Endothelial cell (in vitro differentiated cells): ENCODE data around the gene TNNI2. TPM values are rescaled to one million over a fixed set of nuclear protein-coding genes. Genes with fewer than 3 reads are reported as not detected.
"Not testable (repeated sequence)": the region's sequence is repeated elsewhere in the genome, so short reads cannot be mapped to it uniquely, and the experiment has no call there.

ENCODE experiments used
- DNase-seq: peaks from one replicate; pipeline ENCODE4 v3.0.0; 2021; ENCODE audit warnings: low spot score
- H3K27ac Mint-ChIP-seq: one replicate; pipeline ENCODE4 v1.8.0; 2021; ENCODE audit warnings: mixed read lengths, inconsistent platforms; ENCODE audit not compliant: unreplicated experiment
- H3K27me3 Mint-ChIP-seq: one replicate; pipeline ENCODE4 v1.8.0; 2021; ENCODE audit warnings: mild to moderate bottlenecking, moderate library complexity, mixed read lengths, inconsistent platforms; ENCODE audit not compliant: unreplicated experiment
- H3K36me3 Mint-ChIP-seq: one replicate; pipeline ENCODE4 v1.8.0; 2021; ENCODE audit warnings: mild to moderate bottlenecking, low read depth, mixed read lengths, inconsistent platforms; ENCODE audit not compliant: unreplicated experiment
- H3K4me1 Mint-ChIP-seq: one replicate; pipeline ENCODE4 v1.8.0; 2021; ENCODE audit warnings: mild to moderate bottlenecking, mixed read lengths, inconsistent platforms; ENCODE audit not compliant: unreplicated experiment
- H3K4me3 Mint-ChIP-seq: one replicate; pipeline ENCODE4 v1.8.0; 2021; ENCODE audit warnings: mild to moderate bottlenecking, mixed read lengths, inconsistent platforms; ENCODE audit not compliant: unreplicated experiment
- H3K9me3 Mint-ChIP-seq: one replicate; pipeline ENCODE4 v1.8.0; 2021; ENCODE audit warnings: mixed read lengths, inconsistent platforms; ENCODE audit not compliant: unreplicated experiment
- CTCF ChIP-seq: fragments of 200-600 bp; sonication (generic); IDR thresholded peaks from one replicate; pipeline ENCODE4 v1.5.0; 2021; ENCODE audit warnings: antibody characterized with exemption; ENCODE audit not compliant: unreplicated experiment
- total RNA-seq: library from RNA; stranded (reverse); fragmentation: NEBNext Ultra II Directional; extraction: Animal tissue kit (Norgen Biotek cat#: 25700); gene quantifications from one replicate; pipeline ENCODE4 v1.2.1, GENCODE V29; 2021; ENCODE audit not compliant: unreplicated experiment

The TNNI2 gene
- total RNA-seq, 1 donor from 2014 or later, result not detected

GRCh38 chr11:1810761-1811160 is 28.0 kb upstream of the TNNI2 start:
- no peak for TF ChIP-seq CTCF
- no peaks in the 10 kb centered on the region for H3K36me3 Mint-ChIP-seq
- no peak overlapping the region for H3K27ac Mint-ChIP-seq
- no peaks in the 10 kb centered on the region for H3K9me3 Mint-ChIP-seq
- peaks cover 3% of the 10 kb centered on the region for H3K27me3 Mint-ChIP-seq
- no peaks in the 10 kb centered on the region for H3K4me1 Mint-ChIP-seq
- no peak for DNase-seq
- no peak overlapping the region for H3K4me3 Mint-ChIP-seq

DNA sequence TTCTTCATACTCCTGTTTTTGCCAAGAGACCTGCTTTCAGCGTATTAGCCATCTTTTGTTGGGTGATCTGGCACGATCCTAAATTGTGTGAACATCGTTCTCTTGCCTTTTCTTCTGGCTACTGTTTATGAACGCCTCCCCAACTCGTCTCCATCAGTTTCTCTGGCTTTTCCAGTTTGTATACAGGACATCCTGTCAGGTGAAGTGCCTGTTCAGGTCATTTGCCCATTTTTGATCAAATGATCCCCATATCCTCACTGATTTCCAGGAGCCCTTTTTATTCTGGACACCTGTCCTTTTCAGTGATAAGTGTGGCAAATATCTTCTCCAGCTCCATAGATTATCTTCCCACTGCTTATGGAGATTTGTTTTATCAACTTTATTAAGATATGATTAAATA is 26.5 kb upstream of the TNNI2 start:
- H3K9me3 Mint-ChIP-seq, result no peaks in the 10 kb centered on the region
- no peak for TF ChIP-seq CTCF
- no peak overlapping the region for H3K27ac Mint-ChIP-seq

DNA sequence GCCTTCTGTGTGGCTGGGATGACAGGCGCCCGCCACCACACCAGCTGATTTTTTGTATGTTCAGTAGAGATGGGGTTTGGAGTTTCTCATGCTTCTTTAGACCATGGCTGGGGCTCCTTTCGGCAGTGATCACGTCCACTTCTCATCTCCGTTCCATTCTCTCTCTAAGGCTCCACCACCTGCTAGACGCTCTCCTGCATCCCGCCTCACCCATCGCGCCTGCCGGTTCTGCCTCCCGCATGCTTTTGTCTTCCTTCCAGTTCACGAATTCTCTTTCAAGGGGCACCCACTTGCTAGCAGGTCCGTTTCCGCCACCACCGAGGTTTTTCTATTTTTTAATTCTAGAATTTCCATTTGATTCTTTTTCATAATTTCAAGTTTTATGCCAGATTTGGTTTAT is 26.0 kb upstream of the TNNI2 start:
- Mint-ChIP-seq H3K9me3 (no peaks in the 10 kb centered on the region), H3K27ac (no peak overlapping the region), H3K27me3 (peaks cover 3% of the 10 kb centered on the region), H3K36me3 (no peaks in the 10 kb centered on the region), H3K4me1 (no peaks in the 10 kb centered on the region), H3K4me3 (no peak overlapping the region)
- no peak for DNase-seq
- TF ChIP-seq CTCF, result no peak

More for the DNA sequence above, 26.5 kb upstream of the TNNI2 start:
- no peak overlapping the region for H3K4me3 Mint-ChIP-seq
- H3K4me1 Mint-ChIP-seq, result no peaks in the 10 kb centered on the region
- no peaks in the 10 kb centered on the region for H3K36me3 Mint-ChIP-seq
- no peak for DNase-seq
- peaks cover 3% of the 10 kb centered on the region for H3K27me3 Mint-ChIP-seq

DNA sequence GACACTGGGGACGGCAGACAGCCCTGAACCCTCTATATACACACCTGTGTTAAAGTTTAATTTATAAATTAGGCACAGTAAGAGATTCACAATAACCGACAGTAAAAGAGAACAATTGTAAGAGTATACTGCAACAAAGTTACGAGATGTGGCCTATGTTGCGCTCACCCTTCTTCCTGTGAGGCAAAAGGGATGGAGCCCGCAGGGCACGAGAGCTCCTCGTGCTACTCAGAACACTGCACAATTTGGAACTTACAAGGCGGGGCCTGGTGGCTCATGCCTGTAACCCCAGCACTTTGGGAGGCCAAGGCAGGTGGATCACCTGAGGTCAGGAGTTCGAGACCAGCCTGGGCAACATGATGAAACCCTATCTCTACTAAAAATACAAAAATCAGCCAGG is 25.4 kb upstream of the TNNI2 start:
- H3K36me3 Mint-ChIP-seq, DNase-seq, H3K27me3 Mint-ChIP-seq, H3K4me1 Mint-ChIP-seq, H3K27ac Mint-ChIP-seq, H3K9me3 Mint-ChIP-seq, H3K4me3 Mint-ChIP-seq: not testable (repeated sequence)

DNA sequence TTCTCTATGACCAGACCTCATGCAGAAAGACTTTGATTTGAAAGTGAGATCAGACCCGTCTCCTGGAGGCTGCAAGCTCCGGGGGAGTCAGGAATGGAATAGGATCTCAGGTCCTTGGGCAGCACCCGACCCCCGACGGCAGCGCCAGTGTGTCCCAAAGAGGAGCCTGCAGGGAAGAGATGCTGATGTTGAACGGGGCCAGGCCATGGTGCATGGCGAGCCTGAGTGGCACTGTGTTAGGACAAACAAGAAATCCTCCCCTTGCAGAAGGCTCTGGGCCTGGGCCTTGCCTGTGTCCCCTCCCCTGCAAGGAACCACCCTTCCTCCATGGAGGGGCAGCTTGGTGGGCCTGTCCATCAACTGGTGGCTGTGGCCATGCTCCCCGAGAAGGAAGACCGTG is 24.1 kb upstream of the TNNI2 start:
- no peaks in the 10 kb centered on the region for H3K9me3 Mint-ChIP-seq
- no peak overlapping the region for H3K27ac Mint-ChIP-seq
- H3K27me3 Mint-ChIP-seq, result peaks cover under 1% of the 10 kb centered on the region
- TF ChIP-seq CTCF, result no peak
- no peak overlapping the region for H3K4me3 Mint-ChIP-seq
- no peaks in the 10 kb centered on the region for H3K4me1 Mint-ChIP-seq
- H3K36me3 Mint-ChIP-seq, result no peaks in the 10 kb centered on the region
- DNase-seq, result no peak

DNA sequence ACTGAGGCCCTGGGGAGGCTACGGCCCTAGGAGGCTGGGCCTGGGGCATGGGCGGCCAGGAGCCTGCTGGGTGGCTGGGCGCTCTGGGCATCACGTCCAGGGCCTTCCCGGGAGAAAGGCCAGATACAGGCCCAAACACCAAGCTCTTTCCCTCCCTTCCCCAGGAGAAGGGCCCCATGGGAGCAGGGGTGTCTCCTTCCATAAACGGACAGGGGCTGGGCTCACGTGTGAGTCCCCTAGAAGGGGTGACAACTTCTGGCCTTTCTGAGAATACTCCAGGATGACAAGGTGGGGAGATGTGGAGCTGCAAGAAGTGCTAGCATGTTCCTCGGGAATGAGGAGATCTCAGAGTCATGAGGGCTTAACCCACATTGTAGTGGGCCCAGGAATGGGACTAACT is 23.5 kb upstream of the TNNI2 start:
- peaks cover 1% of the 10 kb centered on the region for H3K27me3 Mint-ChIP-seq
- H3K4me3 Mint-ChIP-seq, result no peak overlapping the region
- DNase-seq, result no peak
- H3K27ac Mint-ChIP-seq, result no peak overlapping the region
- H3K4me1 Mint-ChIP-seq, result no peaks in the 10 kb centered on the region
- H3K36me3 Mint-ChIP-seq, result no peaks in the 10 kb centered on the region
- no peak for TF ChIP-seq CTCF
- H3K9me3 Mint-ChIP-seq, result no peaks in the 10 kb centered on the region
